WERI-Rb-1 (cell line): ENCODE results near the gene NHS.

Experiments used
- DNase-seq: peaks from one replicate; pipeline ENCODE4 v3.0.0-alpha.2; 2020
- H3K27ac ChIP-seq: fragments of 250-450 bp; sonication (Bioruptor Pico); 2 replicates; pipeline ENCODE4 v1.5.1; 2020; ENCODE audit warnings: mild to moderate bottlenecking, moderate library complexity
- H3K27me3 ChIP-seq: fragments of 250-450 bp; sonication (Bioruptor Pico); 2 replicates; pipeline ENCODE4 v1.5.1; 2021; ENCODE audit warnings: mild to moderate bottlenecking, low read depth, moderate library complexity; ENCODE audit not compliant: insufficient read depth, severe bottlenecking
- H3K36me3 ChIP-seq: fragments of 250-450 bp; sonication (Bioruptor Pico); 2 replicates; pipeline ENCODE4 v1.5.1; 2020; ENCODE audit warnings: mild to moderate bottlenecking, moderate library complexity
- H3K4me3 ChIP-seq: 2 replicates; pipeline ENCODE4 v1.5.1; 2011; ENCODE audit warnings: low read depth, mild to moderate bottlenecking, control low read depth, low read length
- H3K9me3 ChIP-seq: fragments of 250-450 bp; sonication (Bioruptor Pico); 2 replicates; pipeline ENCODE4 v1.5.1; 2021; ENCODE audit warnings: mild to moderate bottlenecking, moderate library complexity; ENCODE audit not compliant: severe bottlenecking
- TF ChIP-seq, protein P1 (sequence below): IDR thresholded peaks from 2 replicates; pipeline ENCODE4 v1.5.1; 2011; ENCODE audit warnings: low read depth, mild to moderate bottlenecking, control low read depth, inconsistent platforms, low read length

The NHS gene

DNA sequence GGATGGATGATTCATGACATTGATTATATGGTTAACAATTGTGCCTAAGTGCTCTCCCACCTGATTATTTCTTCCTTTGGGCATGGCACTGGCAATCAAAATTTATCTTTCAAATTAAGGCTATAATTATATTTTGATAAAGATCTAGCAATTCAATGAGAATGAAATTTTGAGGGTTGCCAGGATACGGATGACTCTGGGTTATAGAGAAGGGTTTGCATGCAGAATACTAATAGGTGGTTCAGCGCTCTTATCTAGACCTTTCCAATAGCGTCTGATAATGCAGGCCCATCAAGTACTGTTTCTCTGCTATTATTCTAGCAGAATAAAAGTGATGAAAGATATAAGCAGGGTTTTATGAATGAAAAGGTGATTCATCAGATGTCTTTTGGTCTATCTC lies 287.4 kb downstream of the NHS start:
- Histone ChIP-seq H3K9me3 (no peaks in the 10 kb centered on the region), H3K4me3 (no peak overlapping the region), H3K27ac (no peak overlapping the region), H3K27me3 (no peaks in the 10 kb centered on the region), H3K36me3 (no peaks in the 10 kb centered on the region)
- TF ChIP-seq, protein P1, sequence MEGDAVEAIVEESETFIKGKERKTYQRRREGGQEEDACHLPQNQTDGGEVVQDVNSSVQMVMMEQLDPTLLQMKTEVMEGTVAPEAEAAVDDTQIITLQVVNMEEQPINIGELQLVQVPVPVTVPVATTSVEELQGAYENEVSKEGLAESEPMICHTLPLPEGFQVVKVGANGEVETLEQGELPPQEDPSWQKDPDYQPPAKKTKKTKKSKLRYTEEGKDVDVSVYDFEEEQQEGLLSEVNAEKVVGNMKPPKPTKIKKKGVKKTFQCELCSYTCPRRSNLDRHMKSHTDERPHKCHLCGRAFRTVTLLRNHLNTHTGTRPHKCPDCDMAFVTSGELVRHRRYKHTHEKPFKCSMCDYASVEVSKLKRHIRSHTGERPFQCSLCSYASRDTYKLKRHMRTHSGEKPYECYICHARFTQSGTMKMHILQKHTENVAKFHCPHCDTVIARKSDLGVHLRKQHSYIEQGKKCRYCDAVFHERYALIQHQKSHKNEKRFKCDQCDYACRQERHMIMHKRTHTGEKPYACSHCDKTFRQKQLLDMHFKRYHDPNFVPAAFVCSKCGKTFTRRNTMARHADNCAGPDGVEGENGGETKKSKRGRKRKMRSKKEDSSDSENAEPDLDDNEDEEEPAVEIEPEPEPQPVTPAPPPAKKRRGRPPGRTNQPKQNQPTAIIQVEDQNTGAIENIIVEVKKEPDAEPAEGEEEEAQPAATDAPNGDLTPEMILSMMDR = no peak
- DNase-seq = no peak

GRCh38 chrX:17668929-17669328 lies 293.9 kb downstream of the NHS start:
- TF ChIP-seq, protein P1 = no peak
- Histone ChIP-seq H3K27ac (no peak overlapping the region), H3K27me3 (no peaks in the 10 kb centered on the region), H3K36me3 (no peaks in the 10 kb centered on the region), H3K9me3 (no peaks in the 10 kb centered on the region), H3K4me3 (no peak overlapping the region)
- no peak for DNase-seq

GRCh38 chrX:17669458-17669857 lies 294.5 kb downstream of the NHS start:
- Histone ChIP-seq H3K4me3 (no peak overlapping the region), H3K9me3 (no peaks in the 10 kb centered on the region), H3K36me3 (no peaks in the 10 kb centered on the region), H3K27me3 (no peaks in the 10 kb centered on the region), H3K27ac (no peak overlapping the region)
- no peak for DNase-seq
- TF ChIP-seq, protein P1 = no peak

GRCh38 chrX:17669891-17670290 lies 294.9 kb downstream of the NHS start:
- DNase-seq = no peak
- TF ChIP-seq, protein P1 = no peak
- Histone ChIP-seq H3K9me3 (no peaks in the 10 kb centered on the region), H3K27me3 (no peaks in the 10 kb centered on the region), H3K4me3 (no peak overlapping the region), H3K27ac (no peak overlapping the region), H3K36me3 (no peaks in the 10 kb centered on the region)

DNA sequence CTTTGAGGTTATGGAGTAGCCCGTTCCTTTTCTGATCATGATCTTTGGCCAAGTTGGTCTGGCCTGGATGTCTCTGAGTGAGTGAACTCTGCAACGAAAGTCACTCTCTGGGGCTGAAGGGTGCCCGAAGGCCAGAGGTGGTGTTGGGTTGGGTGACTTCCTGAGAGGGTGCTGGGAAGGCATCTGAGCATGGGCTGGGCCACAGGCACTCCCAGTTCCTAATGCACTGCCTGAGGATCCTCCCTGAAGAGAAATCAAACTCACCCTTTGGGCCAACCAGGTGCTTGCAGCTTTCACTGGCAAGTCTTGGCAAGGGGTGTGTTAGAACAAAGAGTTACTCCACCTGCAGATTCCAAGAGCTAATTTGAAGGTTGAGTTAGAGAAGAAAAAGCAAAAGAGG lies 295.9 kb downstream of the NHS start:
- Histone ChIP-seq H3K4me3 (no peak overlapping the region), H3K27ac (no peak overlapping the region), H3K36me3 (no peaks in the 10 kb centered on the region), H3K27me3 (no peaks in the 10 kb centered on the region), H3K9me3 (no peaks in the 10 kb centered on the region)
- TF ChIP-seq, protein P1 = no peak
- no peak for DNase-seq

DNA sequence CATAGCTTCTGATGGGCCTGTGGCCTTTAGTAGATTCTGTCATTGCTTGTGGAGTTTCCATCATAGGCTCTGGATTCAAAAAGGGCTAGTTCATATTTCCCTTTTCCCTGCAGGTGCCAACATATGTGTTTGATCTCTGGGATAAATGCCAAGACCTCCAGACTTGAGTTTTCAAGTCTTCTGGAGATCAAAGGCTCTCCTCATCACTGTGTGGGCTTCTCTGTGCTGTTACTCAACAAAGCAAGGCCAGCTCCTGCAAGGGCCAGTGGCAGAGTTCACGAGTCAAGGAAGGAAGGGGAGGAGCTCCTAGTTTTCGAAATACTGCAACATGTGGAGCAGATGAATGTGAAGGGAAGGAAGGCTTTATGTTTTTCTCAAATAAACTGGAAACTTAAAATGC lies 299.6 kb downstream of the NHS start:
- Histone ChIP-seq H3K36me3 (no peaks in the 10 kb centered on the region), H3K27ac (no peak overlapping the region), H3K4me3 (no peak overlapping the region), H3K27me3 (no peaks in the 10 kb centered on the region), H3K9me3 (no peaks in the 10 kb centered on the region)
- no peak for DNase-seq
- TF ChIP-seq, protein P1 = no peak
